ENCODE data around the gene NKIRAS2.
A peak's percentile ranks its signal among the peaks of the same experiment; 100 is the strongest.

The NKIRAS2 gene

DNA sequence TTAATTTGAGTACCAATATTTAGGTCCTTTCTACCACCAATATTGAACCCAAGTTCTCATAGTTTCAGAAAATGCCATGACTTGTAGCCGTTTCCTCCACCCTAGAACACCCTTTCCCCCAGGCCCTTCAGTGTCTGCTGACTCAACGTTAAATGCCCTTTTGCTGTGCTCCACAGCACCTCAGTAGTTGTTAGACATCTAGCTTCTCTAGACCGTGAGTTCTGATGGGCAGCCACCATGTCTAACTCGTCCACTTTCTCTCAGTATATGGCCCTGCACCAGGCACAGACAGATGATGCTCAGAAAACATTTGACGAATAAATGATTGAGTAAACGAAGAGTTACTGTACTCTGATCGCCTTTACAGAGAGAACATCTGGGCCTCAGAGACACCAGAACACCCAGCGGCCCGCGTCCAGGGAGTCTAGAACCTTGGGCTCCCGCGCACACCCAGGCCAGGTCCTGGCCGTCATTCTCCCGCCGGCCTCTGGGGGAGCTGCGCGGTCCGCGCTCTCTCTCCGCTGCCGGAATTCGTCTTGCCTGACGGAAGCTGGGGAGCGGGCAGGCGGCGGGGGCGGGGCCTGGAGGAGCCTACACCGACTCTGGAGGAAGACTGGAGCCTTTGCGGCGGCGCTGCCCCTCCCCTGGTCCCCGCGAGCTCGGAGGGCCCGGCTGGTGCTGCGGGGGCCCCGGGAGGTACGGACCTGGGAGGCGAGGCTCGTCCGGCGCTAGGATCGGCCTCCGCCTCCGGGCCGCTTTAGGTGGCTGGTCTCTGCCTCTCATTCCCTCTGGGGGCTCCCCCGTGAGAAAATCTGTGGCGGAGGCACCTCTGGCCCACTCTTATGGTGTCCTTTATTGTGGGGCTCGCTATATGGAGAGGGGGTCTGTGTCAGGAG, at the start of gene NKIRAS2:
NKIRAS2 (plus strand) TSS at position 582 of the 896 bp plus-strand sequence. CDS start 1,488 bp downstream, outside the sequence.
- peak; percentile 83 to 95 for DNase-seq

- DNase-seq: no peak
Measured at GRCh38 chr17:41970901-41971331, 49.0 kb upstream of the NKIRAS2 start.

- no peak for DNase-seq
Measured at GRCh38 chr17:41971721-41972523, 48.0 kb upstream of the NKIRAS2 start.

GRCh38 chr17:41972571-41973407, 47.1 kb upstream of the NKIRAS2 start:
- peak; percentile 39 to 68 for DNase-seq

DNA sequence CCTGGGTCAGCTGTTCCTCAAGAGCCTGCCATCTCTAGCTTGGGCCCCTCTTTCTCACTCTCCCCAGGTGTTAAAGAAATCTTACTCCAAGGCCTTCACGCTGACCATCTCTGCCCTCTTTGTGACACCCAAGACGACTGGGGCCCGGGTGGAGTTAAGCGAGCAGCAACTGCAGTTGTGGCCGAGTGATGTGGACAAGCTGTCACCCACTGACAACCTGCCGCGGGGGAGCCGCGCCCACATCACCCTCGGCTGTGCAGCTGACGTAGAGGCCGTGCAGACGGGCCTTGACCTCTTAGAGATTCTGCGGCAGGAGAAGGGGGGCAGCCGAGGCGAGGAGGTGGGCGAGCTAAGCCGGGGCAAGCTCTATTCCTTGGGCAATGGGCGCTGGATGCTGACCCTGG, 46.5 kb upstream of the NKIRAS2 start:
- DNase-seq: no peak

DNA sequence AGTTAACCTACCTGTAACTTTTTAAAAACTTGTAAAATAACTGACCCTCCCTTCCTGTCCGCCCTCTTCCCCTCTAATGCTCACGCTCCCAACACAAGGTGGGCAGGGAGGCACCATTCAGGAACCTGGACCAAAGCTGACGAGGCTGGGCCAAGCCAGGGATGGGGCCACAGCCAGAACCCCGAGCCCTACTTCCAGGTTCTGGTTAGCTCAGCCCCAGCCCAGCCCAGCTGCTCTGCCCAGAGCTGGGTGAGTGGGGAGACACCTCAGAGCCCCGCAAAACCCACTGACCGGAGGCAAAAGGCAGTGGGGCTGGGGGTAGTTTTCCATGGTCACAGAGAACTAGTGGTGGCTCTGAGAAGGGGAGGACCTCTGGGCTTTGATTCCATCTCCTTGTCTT, 45.9 kb upstream of the NKIRAS2 start:
- DNase-seq: no peak

- DNase-seq: no peak
Measured at GRCh38 chr17:41974658-41975057, 45.2 kb upstream of the NKIRAS2 start.

GRCh38 chr17:41975099-41976083, 44.5 kb upstream of the NKIRAS2 start:
- no peak for DNase-seq

DNA sequence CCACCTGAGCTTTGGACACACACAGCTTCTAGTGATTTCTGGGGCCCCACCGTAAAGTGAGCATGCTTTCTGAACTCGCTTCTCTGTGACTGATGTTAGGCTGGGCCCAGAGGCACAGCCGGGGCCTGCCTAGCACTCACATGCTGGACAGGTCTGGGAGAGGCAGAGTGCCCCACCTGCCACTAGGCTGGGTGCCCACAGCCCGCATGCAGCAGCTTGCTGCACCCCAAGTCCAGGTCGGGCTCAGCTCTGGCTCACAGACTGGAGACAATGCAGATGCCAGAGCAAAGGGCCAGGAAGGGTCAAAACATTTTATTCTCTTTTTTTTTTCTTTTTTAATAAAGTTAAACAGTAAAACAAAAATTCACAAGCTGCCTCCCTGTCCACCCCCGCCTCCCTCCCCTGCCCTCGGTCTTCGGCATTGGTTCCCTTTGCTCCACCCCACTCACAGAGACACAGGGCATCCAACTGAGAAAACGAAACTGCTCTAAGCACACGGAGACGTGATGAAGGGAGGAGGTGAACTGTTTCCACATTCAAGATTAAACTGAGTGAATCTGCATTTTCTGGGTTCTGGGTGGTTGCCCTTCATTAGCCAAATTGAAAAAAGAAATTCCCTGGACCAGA, 43.6 kb upstream of the NKIRAS2 start:
- no peak for DNase-seq

- no peak for DNase-seq
Measured at GRCh38 chr17:41977991-41978390, 41.9 kb upstream of the NKIRAS2 start.

- no peak for DNase-seq
Measured at GRCh38 chr17:41982026-41982760, 37.7 kb upstream of the NKIRAS2 start.

GRCh38 chr17:41984454-41984853, 35.4 kb upstream of the NKIRAS2 start:
- no peak for DNase-seq

GRCh38 chr17:41985919-41986318, 34.0 kb upstream of the NKIRAS2 start:
- DNase-seq: no peak

GRCh38 chr17:41986634-41987033, 33.3 kb upstream of the NKIRAS2 start:
- no peak for DNase-seq

GRCh38 chr17:41987642-41988041, 32.2 kb upstream of the NKIRAS2 start:
- DNase-seq: no peak

- no peak for DNase-seq
Measured at GRCh38 chr17:41988418-41988817, 31.5 kb upstream of the NKIRAS2 start.

DNA sequence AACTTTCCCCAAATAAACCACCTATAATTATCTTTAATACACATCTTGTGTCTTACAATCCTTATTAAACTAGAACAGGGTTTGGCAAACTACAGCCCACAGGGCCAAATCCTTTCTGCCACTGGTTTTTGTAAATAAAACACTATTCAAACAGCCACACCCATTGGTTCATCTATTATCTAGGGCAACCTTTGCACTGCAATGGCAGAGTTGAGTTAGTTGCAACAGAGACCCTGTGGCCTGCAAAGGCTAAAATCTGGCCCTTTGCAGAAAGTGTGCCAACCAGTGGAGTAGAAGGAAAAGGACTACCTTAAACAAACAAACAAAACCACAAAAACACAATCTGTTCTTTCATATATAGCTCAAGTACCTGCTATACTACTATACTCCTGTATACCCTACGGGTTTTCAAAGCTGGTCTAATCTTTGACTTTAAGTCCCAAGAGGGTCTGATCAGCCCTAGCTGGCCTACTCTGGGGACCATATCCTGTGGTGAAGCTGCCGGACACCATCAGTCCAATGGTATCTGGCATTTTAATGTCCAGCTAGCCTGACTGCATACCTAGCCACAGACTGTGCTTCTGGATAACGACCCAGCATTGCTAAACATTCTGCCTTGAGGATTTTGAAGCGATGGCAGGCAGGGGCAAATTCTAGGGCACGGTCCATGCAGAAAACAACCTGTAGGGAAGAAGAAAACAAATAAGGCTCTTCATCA, 30.0 kb upstream of the NKIRAS2 start:
- DNase-seq: no peak

DNA sequence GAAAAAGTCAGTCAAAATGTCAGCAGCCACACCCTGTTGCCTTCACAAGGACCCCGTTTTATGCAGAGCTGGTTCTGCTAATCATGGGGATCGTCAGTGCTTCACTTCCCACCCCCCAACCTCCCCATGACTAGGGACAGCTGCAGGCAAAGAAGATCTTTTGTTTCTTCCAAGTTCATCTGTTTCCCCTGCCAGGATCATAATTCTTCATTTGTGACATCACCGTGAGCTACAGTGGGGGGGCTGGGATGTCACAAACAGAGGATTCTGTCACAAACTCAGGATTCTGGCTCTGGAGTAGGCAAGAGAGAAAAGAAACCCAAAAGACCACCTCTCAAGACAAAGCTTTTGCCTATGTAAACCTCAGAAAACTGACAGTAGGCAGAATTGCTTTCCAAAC, 27.3 kb upstream of the NKIRAS2 start:
- DNase-seq: no peak

DNA sequence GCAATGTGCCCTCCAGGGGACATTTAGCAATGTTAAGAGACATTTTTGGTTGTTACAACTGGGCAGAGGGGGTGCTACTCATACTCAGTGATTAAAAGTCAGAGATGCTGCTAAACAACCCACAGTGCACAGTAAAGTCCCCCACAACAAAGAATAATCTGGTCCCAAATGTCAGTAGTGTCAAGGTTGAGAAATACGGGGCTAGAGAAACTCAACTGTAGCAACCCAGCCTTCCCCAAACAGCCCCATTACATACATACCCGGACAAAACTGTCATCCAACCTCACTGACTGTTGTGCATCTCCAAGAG, 23.1 kb upstream of the NKIRAS2 start:
- DNase-seq: no peak

DNA sequence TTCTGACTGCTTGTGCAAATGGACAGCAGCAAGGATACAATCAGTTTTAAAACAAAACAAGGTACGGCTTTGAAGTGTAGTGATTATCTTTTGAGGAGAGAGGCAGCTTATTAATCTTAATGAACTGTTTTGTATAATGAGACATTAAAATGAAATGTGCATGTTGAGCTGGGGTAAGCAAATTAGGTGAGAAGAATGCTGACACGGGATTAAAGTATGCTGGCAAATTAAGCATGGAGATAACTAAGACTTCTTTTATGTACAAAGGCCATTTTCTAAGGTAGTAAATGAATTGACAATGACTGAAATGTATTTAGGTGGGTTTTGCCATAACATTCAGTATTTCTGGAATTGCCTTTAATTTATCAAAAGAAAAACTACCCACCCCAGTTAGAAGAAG, 21.4 kb upstream of the NKIRAS2 start:
- DNase-seq: no peak
